Bronchial epithelial cell (primary cell): Measurements from ENCODE around the gene PPCDC. TPM values are rescaled to one million over a fixed set of nuclear protein-coding genes. Genes with fewer than 3 reads are reported as not detected.

ENCODE experiments used
- DNase-seq: peaks from one replicate; pipeline ENCODE4 v3.0.0-alpha.2; 2010; ENCODE audit warnings: low read depth
- FAIRE-seq: peaks from 2 replicates; lab custom pipeline; 2011; peaks lifted over from hg19 to GRCh38; lab: Jason Lieb, UNC
- H3K27me3 ChIP-seq: 2 replicates; pipeline ENCODE4 v1.5.1; 2011; ENCODE audit warnings: low read length; ENCODE audit not compliant: control insufficient read depth, insufficient read depth
- H3K36me3 ChIP-seq: 2 replicates; pipeline ENCODE4 v1.5.1; 2011; ENCODE audit warnings: low read length; ENCODE audit not compliant: control insufficient read depth, insufficient read depth
- H3K4me3 ChIP-seq: 2 replicates; pipeline ENCODE4 v1.5.1; 2011; ENCODE audit warnings: mild to moderate bottlenecking, low read depth, low read length, control low read depth
- total RNA-seq: library from RNA; depleted of rRNA; stranded (reverse); fragments of >200 nt; gene quantifications from 2 replicates; pipeline ENCODE4 v1.2.1, GENCODE V29; 2014
- TF ChIP-seq, protein P1 (sequence below): IDR thresholded peaks from 2 replicates; pipeline ENCODE4 v1.5.1; 2011; ENCODE audit warnings: mild to moderate bottlenecking, moderate library complexity, low read length, control low read depth, inconsistent platforms; ENCODE audit not compliant: insufficient read depth, severe bottlenecking

PPCDC gene
- total RNA-seq, 1 donor from 2014 or later: 13.2 TPM

DNA sequence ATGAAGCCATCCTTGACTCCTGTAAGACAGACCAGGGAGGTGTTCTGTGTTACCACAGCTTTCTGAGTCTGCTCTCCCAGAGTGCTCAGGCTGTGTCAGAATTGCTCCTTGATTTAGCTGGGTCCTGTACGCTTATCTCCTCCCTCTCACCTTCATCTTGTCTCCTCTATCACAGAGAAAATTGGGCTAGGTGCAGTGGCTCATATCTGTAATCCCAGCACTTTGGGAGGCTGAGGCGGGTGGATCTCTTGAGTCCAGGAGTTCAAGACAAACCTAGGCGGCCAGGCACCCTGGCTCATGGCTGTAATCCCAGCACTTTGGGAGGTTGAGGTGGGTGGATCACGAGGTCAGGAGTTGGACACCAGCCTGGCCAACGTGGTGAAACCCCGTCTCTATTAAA is 22.1 kb upstream of the PPCDC start:
- DNase-seq (no peak), FAIRE-seq (no peak)
- Histone ChIP-seq H3K4me3 (no peak overlapping the region), H3K27me3 (peaks cover 9% of the 10 kb centered on the region), H3K36me3 (no peaks in the 10 kb centered on the region)
- TF ChIP-seq, protein P1, sequence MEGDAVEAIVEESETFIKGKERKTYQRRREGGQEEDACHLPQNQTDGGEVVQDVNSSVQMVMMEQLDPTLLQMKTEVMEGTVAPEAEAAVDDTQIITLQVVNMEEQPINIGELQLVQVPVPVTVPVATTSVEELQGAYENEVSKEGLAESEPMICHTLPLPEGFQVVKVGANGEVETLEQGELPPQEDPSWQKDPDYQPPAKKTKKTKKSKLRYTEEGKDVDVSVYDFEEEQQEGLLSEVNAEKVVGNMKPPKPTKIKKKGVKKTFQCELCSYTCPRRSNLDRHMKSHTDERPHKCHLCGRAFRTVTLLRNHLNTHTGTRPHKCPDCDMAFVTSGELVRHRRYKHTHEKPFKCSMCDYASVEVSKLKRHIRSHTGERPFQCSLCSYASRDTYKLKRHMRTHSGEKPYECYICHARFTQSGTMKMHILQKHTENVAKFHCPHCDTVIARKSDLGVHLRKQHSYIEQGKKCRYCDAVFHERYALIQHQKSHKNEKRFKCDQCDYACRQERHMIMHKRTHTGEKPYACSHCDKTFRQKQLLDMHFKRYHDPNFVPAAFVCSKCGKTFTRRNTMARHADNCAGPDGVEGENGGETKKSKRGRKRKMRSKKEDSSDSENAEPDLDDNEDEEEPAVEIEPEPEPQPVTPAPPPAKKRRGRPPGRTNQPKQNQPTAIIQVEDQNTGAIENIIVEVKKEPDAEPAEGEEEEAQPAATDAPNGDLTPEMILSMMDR: no peak

DNA sequence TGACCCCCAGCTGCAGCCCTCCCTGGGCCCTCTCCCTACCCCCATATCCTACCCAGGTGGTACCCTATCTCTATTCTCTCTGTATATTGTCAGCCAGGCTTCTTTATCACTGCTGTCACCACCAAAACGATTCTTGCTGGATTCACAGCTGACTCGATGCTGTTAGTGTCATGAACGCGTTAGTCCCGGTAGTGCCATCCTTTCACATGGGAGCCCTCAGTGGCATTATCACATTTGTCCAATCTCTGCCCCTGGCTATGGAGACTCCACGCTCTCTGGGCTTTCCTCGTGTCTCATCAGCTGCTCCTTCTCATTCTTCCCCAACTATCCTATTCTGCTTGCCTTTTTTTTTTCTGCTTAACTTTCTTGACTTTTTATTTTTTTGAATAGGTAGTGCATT is 21.0 kb upstream of the PPCDC start:
- no peak for DNase-seq
- TF ChIP-seq, protein P1: no peak
- FAIRE-seq: no peak
- Histone ChIP-seq H3K27me3 (no peaks in the 10 kb centered on the region), H3K36me3 (no peaks in the 10 kb centered on the region), H3K4me3 (no peak overlapping the region)

DNA sequence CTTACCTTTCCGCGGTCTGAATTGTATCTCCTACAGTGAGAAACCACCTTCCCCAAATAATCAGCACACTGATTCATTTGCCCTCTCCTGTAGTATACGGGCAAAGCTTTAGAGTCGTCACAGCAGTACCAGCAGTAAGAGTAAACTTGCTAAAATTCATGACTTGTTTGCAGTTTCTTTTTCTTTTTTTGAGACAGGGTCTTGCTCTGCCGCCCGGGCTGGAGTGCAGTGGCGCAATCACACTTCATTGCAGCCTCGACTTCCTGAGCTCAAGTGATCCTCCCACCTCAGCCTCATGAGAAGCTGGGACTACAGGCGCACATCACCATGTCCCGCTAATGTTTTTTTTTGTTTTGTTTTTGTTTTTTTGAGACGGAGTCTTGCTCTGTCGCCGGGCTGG is 16.2 kb upstream of the PPCDC start:
- H3K36me3 ChIP-seq: no peaks in the 10 kb centered on the region
- FAIRE-seq (no peak), DNase-seq (no peak)
- no peak overlapping the region for H3K4me3 ChIP-seq
- TF ChIP-seq, protein P1: no peak
- no peaks in the 10 kb centered on the region for H3K27me3 ChIP-seq

DNA sequence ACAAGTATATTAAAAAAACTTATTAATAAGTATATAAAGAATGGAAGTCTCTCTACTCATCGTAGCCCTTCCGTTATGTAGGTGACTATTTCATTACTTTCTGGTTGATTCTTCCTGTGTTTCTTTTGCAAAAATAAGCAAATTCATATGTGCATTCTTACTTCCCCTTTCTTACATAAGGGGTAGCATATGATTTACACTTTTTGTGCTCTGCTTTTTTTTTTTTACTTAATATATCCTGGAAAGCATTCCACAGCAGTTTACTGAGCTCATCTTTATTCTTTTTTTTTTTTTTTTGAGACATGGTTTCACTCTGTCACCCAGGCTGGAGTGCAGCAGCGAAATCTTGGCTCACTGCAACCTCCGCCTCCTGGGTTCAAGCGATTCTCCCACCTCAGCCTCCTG is 15.2 kb upstream of the PPCDC start:
- Histone ChIP-seq H3K27me3 (no peaks in the 10 kb centered on the region), H3K36me3 (no peaks in the 10 kb centered on the region), H3K4me3 (no peak overlapping the region)
- TF ChIP-seq, protein P1: no peak
- FAIRE-seq: no peak
- no peak for DNase-seq

DNA sequence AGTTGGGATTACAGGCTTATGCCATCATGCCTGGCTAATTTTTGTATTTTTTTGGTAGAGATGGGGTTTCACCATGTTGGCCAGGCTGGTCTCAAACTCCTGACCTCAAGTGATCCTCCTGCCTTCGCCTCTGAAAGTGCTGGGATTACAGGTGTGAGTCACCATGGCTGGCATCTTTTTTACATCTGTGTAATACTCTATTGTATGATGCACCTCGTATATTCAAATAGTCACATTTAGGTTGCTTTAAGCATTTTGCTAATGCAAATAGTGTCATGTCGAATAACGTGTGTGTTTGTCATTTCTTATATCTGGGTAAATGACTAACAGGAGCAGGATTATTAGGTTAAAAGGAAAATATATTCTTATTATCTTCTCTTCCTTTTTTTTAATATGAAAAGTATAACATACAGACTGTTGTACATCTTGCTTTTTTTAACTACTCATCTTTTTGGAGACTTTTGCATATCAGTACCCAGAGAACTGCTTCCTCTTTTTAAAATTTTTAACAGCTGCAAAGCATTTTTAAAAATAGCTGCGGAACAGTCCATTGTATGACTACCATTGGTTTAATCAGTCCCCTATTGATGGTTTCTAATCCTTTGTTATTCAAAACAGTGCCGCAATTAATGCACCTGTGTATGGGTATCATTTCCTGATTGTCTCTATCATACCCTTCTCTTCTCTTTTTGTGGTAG is 14.6 kb upstream of the PPCDC start:
- H3K36me3 ChIP-seq: no peaks in the 10 kb centered on the region
- no peaks in the 10 kb centered on the region for H3K27me3 ChIP-seq
- FAIRE-seq (no peak), DNase-seq (no peak)
- TF ChIP-seq, protein P1: no peak
- H3K4me3 ChIP-seq: no peak overlapping the region

DNA sequence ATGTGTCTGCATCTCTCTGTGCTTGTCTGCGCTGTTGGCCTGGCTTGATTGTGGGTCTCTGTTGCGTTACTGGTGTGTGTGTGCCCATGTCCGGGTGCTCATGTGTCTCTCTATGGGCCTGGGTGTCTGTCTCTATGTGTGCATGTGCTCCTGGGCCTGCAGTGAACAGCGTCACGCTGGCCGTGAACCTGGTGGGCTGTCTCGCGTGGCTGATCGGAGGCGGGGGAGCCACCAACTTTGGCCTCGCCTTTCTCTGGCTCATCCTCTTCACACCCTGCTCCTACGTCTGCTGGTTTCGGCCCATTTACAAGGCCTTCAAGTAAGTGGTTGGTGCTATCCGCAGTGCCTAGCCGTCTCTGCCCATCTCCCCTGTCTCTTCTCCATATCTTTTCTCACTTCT is 7.0 kb upstream of the PPCDC start:
- no peak overlapping the region for H3K4me3 ChIP-seq
- DNase-seq (no peak), FAIRE-seq (no peak)
- TF ChIP-seq, protein P1: no peak
- no peaks in the 10 kb centered on the region for H3K27me3 ChIP-seq
- no peaks in the 10 kb centered on the region for H3K36me3 ChIP-seq
